Measurements from ENCODE around the gene MYCBP2.
"Not testable (repeated sequence)": the region's sequence is repeated elsewhere in the genome, so short reads cannot be mapped to it uniquely, and the experiment has no call there.

MYCBP2 gene

DNA sequence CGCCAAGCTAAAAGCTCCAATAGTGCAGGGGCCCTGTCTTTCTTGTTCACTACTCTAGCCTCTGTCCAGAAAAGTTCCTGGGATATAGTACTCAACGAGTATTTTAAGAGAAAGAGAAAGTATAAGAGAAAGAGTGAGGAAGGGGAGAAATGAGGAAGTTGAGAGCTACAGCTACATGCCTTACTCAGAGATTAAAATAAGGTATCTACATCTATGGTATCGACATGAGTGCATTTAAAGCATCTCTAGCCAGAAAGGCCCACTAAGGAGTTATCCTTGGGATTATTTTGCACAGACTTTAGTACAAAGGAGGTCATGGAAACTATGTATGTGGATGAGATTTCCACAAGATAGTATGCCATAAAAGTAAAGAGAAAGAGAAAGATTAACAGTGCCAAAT lies 28.5 kb downstream of the MYCBP2 start:
- no peak for DNase-seq

DNA sequence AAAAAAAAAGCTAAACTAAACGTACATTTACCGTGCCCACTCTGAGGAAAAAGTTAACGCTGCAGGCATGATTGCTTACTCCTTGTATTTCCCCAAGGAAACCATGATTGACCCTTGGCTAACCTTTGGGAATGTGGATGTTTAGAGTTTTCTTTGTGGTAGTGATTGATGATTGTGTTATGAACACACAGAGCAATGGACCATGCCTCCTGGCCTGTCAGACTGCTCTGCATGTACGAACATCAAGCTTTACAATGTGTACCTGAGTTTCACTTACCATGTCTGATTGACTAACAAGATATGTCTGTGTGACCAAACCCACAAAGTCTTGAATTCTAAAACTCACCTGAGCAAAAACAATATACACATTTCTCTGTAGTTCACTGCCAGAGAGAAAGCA lies 35.1 kb downstream of the MYCBP2 start:
- DNase-seq = no peak

DNA sequence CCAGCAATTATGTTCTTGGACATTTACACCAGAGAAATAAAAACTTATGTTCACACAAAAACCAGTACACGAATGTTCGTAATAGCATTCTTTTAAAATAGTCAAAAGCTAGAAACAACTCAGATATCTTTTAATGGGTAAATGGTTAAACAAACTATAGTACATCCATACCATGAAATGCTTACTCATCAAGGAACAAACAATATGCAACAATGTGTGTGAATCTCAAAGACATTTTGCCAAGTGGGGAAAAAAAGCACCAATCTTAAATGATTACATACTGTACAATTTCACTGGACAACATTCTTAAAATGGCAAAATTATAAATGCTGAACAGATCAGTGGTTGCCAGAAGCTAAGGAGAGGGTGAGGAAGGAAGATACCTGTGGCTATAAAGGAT lies 36.6 kb downstream of the MYCBP2 start:
- no peak for DNase-seq

DNA sequence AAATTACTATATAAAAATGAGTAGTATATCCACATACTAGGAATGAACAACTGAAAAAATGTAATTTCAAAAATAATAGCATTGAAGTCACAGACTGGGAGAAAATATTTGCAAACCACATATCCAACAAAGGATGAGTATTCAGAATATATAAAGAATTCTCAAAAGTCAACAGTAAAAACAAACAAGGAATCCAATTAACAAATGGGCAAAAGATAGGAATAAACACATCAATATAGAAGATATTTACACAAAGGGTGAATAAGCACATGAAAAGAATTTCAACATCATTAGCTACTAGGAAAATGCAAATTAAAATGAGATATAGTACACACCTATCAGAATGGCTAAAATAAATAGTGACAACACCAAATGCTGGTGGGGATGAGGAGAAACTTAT lies 37.0 kb downstream of the MYCBP2 start:
- no peak for DNase-seq

DNA sequence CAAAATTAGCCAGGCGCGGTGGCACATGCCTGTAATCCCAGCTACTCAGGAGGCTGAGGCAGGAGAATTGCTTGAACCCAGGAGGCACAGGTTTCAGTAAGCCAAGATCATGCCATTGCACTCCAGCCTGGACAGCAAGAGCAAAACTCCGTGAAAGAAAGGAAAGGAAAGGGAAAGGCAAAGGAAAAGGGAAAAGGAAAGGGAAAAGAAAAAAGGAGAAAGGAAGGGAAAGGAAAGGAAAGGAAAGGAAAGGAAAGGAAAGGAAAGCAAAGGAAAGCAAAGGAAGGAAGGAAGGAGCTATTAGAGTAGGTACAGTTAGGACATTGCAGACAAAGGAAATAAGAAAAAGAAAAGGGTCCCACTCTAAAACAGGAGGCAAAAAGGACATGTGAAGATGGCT lies 41.3 kb downstream of the MYCBP2 start:
- not testable (repeated sequence) for DNase-seq

DNA sequence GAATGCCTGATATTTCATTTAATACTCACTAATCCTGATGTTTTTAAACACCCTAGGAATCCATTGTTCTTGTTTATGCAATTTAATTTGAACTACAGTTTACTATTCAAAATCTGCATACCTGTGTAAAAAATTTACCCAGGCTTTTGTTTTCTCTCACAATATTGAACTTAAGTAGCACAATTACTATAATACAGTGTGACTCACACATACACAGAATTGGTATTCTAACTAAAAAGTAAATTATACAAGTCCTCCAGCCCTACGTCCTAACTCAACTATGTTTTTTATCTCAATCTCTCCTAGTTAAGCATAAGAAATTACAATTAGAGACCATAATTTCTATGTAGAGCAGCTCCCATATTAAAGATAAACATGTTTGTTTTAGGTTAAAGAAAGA lies 41.8 kb downstream of the MYCBP2 start:
- DNase-seq = no peak

DNA sequence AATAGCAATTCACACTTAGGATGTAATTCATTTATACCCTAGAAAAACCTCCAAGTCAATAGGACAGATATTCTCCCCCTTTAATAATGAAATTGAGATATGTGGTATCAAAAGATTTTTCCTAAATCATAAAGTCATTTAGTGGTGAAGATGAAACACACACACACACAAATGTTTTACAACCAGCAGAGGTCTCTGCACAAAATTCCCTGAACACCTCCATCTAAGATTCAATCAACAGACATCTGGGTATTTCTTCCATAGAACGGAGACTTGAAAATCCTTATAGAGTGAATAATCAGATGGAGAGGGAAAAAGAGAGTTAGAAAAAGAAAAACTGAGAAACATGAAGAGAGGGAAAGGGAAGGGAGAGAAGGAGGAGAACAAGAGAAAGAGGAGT lies 52.8 kb downstream of the MYCBP2 start:
- DNase-seq = no peak

DNA sequence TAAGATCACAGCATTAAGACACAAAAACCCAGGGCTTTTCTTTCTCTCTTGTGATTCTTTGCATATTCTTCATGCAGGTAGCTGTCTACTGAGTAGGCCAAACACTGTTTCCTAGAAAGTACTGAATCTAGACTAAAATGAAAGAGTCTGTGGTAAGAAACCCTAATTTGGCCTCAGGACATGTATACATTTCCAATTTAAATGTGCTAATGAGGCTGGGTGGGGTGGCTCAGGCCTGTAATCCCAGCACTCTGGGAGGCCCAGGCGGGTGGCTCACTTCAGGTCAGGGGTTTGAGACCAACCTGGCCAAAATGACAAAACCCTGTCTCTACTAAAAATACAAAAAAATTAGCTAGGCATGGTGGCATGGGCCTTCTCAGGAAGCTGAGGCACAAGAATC lies 57.8 kb downstream of the MYCBP2 start:
- no peak for DNase-seq

DNA sequence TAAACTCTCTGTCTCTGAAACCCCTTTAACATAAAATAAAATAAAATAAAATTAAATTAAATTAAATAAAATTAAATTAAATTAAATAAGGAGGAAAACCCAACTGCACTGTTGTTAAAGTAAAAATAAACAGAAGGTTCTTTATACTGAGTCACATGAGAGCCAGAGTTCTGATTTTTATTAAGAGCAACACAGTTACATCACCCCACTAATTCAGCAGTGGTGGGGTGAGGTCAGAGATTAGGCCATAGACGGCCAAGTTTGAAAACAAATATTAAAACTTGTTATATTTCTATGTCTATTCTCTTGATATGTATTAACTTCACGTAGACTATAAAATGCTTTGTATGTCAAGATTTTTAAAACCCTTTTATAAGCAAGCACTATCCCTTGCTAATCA lies 59.5 kb downstream of the MYCBP2 start:
- DNase-seq = no peak

DNA sequence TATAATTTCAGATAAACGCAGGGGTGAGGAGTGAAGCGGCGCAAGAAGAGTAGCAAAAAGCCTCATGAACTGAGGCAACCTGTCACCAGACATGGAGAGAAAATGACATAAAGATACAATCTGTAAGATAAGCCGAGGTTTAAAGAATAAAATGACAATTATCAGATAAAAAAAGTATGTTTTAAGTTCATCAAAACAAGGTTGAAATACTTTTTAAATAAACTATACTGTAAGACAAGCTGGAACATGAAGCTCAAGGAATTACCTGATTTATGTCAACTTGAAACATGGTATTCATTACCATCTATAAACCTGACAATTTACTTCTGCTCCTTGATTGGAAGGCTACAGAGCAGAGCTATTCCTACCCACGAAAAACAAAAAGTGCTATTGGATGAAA lies 61.6 kb downstream of the MYCBP2 start:
- no peak for DNase-seq

DNA sequence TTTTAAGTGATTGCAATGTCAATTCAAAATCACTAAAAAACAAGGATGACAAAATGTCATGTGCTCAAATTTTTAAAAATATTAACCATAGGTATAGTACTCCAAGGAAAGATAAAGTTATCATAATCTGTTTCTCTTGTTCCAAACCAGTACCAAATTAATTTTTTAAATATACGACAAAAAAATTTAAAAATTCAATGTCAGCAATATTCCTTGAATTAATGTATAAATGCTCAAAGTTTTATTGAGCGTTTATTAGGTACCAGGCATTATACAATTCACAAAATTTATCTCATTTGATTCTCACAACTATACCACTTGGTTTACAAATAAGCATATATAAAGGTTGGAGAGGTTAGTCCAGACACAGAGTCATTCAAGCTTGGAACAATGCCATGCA lies 64.7 kb downstream of the MYCBP2 start:
- no peak for DNase-seq

DNA sequence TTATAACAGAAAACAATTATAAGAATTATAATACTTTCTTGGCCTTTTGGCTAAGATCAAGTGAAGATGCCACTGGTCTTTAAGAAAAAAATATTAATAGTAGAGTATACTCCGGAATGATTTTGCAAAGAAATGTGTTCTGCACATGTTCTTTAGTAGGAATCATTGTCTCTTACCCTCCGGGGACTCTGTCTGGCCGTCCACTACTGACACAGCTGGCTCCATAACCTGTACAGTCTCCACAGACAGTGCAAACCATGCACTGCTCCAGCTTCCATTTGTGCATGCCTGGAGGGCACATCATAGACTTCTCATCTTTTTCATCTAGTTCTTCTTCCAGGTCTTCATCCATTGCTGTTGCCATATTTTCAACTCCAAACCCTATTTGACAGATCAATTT lies 75.9 kb downstream of the MYCBP2 start:
- DNase-seq = no peak

DNA sequence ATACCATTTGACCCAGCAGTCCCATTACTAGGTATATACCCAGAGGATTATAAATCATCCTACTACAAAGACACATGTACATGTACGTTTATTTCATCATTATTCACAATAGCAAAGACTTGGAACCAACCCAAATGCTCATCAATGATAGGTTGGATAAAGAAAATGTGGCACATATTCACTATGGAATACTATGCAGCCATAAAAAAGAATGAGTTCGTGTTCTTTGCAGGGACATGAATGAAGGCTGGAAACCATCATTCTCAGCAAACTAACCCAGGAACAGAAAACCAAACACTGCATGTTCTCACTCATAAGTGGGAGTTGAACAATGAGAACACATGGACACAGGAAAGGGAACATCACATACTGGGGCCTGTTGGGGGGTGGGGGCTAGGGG lies 81.7 kb downstream of the MYCBP2 start:
- not testable (repeated sequence) for DNase-seq

DNA sequence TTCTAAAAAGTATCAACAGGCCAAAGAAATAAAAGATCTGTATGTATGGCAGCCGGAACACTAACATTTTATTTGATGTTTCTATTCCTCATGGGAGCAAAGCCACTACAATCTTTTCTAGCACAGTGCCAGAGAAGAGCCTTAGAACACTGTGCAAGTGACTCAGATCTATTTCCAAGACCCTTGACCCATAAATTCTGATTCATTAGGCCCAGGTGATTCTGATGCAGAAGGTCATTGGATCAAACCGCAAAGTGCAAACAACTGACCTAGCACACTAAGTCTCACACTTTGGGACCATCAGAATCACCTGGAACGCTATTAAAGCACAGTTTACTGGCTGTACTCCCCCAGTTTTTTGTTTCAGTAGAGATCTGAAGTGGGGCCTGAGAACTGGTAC lies 87.6 kb downstream of the MYCBP2 start:
- DNase-seq = no peak

DNA sequence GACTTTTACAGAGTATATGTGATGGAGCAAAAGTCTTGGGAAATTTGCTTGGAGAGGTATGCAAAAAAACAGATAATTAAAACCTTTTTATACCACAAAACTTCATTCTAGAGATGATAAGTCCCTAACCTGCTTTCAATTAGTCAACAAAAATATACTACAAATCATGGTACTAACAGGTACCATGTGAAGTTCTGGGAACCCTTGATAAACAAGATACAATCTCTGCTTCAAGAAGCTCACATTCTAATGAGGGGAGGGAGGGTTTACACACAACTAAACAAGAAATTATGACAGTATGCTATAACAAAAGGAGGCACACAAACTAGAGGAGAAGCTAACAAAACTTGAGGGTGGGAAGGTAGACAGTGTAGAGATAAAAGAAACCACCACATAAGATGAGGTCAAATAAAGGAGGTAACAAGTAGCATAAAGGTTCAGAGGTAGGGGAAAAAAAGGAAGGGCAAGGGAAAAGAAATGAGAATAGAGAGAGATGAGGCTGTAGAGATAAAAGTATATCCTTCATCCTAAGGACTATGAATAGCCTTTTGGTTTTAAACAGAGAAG lies 91.4 kb downstream of the MYCBP2 start:
- DNase-seq = no peak

DNA sequence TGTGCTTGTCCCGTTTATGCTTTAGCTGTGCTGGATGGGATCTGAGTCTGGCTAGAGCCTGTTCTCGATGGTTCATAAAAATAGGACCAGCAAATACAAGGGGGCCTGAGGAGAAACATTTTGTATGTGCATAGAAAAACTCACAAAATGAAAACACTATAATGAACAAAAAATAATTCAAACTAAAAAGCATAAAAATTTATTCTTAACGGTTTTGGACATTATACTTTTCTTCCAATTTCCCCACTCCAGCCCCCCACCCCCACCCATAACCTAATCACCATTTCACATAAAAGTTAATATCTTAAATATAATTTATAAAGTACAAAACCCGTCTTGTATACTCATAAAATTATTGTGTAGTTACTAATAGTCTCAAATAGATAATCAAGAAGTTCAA lies 93.7 kb downstream of the MYCBP2 start:
- no peak for DNase-seq

DNA sequence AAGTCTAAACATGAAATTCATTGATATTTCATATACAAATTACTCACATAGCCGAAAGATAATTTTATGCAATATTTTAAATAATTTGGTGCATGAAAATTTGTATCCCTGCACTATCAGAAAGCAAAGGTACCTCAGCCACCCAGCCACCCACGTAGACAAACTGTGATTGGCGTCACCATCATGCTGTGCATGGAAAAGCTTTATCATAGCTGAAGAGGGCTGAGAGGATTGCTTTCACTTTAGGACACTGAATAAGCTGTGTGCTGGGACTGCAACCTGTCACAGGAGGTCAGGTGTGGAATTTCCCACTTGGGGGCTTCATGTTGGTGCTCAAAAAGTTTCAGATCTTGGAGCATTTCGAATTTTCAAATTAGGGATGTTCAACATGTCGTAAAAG lies 96.3 kb downstream of the MYCBP2 start:
- DNase-seq = no peak

DNA sequence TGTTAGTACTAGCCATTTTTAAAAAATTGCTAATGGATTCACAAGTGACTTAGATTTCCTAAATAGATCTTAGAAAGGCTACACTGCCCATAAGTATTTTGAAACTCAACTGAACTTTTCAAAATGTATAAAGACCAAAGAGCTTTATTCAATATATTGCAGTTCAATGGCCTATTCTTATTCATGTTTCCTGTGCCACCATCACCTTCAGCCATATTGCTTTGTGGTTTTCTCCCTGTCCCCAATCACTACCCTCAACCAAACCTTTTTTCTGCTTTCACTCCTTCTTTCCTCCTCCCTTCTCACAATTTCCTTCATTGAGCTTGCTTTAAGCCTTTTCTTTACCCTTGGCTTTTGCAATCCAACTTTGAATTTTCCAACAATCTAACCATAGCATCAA lies 100.9 kb downstream of the MYCBP2 start:
- no peak for DNase-seq

DNA sequence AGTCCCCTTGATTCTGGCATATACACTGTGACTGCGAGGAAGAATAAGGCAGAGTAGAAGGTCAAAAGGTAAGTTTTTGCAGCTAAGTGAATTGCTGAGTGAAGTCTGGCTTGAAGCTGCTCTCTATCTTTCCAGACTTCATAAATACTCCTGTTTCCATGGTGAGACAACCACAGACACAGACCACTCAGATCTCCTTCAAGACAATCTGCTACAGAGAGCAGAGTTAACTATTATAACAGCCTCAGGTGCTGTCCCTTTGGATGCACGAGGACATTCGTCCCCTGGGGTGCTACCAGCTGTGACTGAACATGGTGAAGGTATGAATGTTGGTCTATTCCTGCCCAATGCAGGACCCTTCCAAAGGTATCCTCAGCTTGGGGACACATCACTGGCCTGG lies 104.0 kb downstream of the MYCBP2 start:
- no peak for DNase-seq

DNA sequence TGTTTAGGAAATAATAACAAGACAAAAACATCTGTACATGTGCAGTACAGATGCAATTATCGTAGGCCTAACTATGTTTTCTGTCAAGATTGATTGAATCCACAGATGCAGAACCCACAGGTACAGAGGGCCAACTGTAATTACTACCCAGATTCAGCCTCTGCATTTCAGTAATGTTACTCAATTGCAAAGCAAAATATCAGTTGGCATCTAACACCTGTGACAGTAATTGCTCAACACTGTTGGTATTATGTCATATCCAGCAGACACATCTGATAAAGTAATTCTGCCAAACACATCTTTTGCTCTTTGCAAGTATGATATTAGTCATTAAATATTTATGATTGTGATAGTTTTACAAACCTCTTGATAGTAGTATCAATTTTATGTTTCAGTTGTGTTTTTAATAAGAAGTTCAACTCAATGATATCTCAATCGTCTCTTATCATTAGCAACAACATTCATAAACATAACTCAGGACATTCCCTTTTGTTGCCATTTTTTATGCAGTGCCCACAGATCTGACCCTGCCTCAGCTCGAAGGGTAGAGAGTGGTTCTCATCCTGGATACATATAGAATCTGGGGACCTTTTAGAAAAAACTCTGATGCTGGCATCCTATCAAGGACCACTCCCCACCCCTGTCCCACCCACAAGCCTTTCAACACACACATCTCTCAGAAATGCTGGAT lies 104.7 kb downstream of the MYCBP2 start:
- no peak for DNase-seq

DNA sequence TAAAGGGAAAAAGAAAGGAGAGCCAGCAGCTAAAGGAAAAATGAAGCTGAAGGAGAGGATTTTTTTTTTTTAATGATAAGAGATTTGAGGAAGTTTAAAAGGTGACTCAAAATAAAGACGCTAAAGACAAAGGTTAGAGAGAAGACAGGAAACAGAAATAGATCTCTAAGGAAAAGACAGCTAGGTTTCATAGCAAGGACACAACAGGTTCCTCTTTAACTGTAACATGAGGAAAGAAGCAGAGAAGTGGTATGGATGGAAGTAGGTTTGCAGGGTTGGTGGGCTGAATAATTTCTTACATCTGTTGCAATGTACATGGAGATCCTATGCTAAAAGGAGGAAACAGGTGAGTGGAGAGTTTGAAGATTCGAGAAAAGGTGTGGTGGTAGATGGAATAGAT lies 107.5 kb downstream of the MYCBP2 start:
- no peak for DNase-seq

DNA sequence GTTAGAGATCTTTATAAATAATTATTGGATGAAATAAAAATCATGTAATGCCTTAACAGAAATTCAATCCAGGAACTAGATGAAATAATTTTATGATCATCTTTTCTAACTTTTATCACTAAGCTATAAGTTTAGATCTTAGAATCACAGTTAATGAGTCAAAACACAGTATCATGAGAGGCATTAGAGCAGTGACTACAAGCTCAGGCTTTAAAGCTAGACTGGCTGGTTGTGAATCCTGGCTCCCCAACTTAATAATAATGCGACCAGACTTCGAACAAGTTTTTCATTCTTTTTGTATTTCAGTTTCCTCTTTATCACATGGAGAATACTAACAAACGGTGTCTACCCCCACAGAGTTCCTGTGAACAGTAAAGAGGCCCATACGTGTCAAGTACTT lies 108.6 kb downstream of the MYCBP2 start:
- DNase-seq = no peak

DNA sequence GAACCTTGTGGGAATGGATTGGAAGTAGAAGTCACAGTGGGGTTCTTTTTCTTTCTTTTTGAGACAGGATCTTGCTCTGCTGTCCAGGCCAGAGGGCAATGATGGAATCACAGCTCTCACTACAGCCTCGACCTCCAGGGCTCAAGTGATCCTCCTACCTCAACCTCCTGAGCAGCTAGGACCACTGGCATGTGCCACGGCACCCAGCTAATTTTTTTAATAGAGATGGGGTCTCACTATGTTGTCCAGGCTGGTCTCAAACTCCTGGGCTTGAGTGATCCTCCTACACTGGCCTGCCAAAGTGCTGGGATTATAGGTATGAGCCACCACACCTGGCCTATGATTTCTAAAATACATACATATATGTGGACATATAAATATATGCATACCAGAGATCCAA lies 111.4 kb downstream of the MYCBP2 start:
- no peak for DNase-seq

DNA sequence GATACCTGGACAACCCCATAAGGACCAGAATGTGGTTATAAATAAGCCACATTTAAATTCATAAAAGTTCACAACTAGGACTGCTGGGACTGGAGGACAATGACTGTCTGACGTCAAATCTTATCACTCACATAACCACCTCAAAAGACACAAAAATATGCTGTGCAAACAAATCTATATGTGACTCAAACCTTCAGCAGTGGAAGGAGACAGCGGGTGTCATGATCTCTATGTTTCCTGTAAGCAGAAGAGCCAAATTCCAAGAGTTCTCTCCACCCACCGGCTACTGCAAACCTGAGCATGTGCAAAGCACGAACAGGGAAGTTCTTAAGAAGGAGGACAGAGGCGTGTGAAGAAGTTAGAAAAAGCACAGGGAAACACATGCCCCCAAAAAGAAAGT lies 113.2 kb downstream of the MYCBP2 start:
- DNase-seq = no peak

DNA sequence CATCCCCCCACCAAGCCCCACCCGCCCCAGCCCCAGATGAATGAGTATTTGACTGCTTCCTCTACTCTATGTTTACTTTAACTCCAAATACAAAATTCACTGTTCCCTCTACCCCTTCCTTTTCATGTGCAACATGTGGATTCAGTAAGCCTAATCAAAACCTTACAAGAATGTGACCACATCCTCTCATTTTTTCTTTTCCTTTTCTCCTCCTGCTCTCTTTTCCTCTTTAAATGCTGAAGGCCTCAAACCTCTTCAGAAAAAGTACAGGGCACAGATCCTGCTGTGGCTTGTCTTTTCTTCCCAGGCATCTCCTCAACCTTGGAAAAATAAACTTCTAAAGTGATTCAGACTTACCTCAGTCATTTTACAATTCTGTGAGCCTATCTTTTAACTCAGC lies 119.0 kb downstream of the MYCBP2 start:
- no peak for DNase-seq
